ENCODE results near the gene GAREM2.

GAREM2 gene

GRCh38 chr2:26162963-26163362 lies 9.9 kb upstream of the GAREM2 start:
- Histone ChIP-seq H3K27ac (ENCODE audit: extremely low read depth, low read depth, low read length) (no peak overlapping the region), H3K4me1 (ENCODE audit: control insufficient read depth, insufficient read depth, low read length) (no peaks in the 10 kb centered on the region), H3K36me3 (ENCODE audit: control insufficient read depth in 2 of 2, insufficient read depth in 1 of 2, low read length in 2 of 2) (no peaks in the 10 kb centered on the region), H3K4me3 (ENCODE audit: low read depth, low read length) (no peak overlapping the region), H3K9me3 (ENCODE audit: control insufficient read depth, insufficient read depth, low read depth, low read length) (no peaks in the 10 kb centered on the region)
- TF ChIP-seq ZNF221 (tag by site-specific recombination; IDR thresholded peaks at IDR 0.05; ENCODE audit: borderline replicate concordance) (no peak), BCL11A (tag by site-specific recombination; IDR thresholded peaks at IDR 0.05; ENCODE audit: low read depth) (no peak), ZNF433 (tag by site-specific recombination; IDR thresholded peaks at IDR 0.05; ENCODE audit: low read depth) (no peak), ZFHX2 (tag by site-specific recombination; conservative IDR thresholded peaks at IDR 0.05) (no peak), ZNF133 (tag by site-specific recombination; IDR thresholded peaks at IDR 0.05) (no peak), ZNF426 (tag by site-specific recombination; IDR thresholded peaks at IDR 0.05) (no peak), KLF7 (tag by site-specific recombination; IDR thresholded peaks at IDR 0.05; ENCODE audit: borderline replicate concordance) (no peak), YY2 (tag by site-specific recombination; IDR thresholded peaks at IDR 0.05) (no peak), SP3 (tag by site-specific recombination; IDR thresholded peaks at IDR 0.05) (no peak), GLIS2 (tag by site-specific recombination; IDR thresholded peaks at IDR 0.05) (no peak), ZNF658 (tag by site-specific recombination; IDR thresholded peaks at IDR 0.05) (no peak), ZNF211 (tag by site-specific recombination; IDR thresholded peaks at IDR 0.05; ENCODE audit: low read depth) (no peak), ZNF837 (tag by site-specific recombination; IDR thresholded peaks at IDR 0.05) (no peak), ZNF792 (tag by site-specific recombination; IDR thresholded peaks at IDR 0.05) (no peak)
- TF ChIP-seq, protein P1, sequence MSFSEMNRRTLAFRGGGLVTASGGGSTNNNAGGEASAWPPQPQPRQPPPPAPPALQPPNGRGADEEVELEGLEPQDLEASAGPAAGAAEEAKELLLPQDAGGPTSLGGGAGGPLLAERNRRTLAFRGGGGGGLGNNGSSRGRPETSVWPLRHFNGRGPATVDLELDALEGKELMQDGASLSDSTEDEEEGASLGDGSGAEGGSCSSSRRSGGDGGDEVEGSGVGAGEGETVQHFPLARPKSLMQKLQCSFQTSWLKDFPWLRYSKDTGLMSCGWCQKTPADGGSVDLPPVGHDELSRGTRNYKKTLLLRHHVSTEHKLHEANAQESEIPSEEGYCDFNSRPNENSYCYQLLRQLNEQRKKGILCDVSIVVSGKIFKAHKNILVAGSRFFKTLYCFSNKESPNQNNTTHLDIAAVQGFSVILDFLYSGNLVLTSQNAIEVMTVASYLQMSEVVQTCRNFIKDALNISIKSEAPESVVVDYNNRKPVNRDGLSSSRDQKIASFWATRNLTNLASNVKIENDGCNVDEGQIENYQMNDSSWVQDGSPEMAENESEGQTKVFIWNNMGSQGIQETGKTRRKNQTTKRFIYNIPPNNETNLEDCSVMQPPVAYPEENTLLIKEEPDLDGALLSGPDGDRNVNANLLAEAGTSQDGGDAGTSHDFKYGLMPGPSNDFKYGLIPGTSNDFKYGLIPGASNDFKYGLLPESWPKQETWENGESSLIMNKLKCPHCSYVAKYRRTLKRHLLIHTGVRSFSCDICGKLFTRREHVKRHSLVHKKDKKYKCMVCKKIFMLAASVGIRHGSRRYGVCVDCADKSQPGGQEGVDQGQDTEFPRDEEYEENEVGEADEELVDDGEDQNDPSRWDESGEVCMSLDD (tag by site-specific recombination; IDR thresholded peaks at IDR 0.05): no peak
- TF ChIP-seq, protein P2, sequence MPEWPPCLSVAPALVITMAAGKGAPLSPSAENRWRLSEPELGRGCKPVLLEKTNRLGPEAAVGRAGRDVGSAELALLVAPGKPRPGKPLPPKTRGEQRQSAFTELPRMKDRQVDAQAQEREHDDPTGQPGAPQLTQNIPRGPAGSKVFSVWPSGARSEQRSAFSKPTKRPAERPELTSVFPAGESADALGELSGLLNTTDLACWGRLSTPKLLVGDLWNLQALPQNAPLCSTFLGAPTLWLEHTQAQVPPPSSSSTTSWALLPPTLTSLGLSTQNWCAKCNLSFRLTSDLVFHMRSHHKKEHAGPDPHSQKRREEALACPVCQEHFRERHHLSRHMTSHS (tag by site-specific recombination; IDR thresholded peaks at IDR 0.05): no peak
- TF ChIP-seq, protein P3, sequence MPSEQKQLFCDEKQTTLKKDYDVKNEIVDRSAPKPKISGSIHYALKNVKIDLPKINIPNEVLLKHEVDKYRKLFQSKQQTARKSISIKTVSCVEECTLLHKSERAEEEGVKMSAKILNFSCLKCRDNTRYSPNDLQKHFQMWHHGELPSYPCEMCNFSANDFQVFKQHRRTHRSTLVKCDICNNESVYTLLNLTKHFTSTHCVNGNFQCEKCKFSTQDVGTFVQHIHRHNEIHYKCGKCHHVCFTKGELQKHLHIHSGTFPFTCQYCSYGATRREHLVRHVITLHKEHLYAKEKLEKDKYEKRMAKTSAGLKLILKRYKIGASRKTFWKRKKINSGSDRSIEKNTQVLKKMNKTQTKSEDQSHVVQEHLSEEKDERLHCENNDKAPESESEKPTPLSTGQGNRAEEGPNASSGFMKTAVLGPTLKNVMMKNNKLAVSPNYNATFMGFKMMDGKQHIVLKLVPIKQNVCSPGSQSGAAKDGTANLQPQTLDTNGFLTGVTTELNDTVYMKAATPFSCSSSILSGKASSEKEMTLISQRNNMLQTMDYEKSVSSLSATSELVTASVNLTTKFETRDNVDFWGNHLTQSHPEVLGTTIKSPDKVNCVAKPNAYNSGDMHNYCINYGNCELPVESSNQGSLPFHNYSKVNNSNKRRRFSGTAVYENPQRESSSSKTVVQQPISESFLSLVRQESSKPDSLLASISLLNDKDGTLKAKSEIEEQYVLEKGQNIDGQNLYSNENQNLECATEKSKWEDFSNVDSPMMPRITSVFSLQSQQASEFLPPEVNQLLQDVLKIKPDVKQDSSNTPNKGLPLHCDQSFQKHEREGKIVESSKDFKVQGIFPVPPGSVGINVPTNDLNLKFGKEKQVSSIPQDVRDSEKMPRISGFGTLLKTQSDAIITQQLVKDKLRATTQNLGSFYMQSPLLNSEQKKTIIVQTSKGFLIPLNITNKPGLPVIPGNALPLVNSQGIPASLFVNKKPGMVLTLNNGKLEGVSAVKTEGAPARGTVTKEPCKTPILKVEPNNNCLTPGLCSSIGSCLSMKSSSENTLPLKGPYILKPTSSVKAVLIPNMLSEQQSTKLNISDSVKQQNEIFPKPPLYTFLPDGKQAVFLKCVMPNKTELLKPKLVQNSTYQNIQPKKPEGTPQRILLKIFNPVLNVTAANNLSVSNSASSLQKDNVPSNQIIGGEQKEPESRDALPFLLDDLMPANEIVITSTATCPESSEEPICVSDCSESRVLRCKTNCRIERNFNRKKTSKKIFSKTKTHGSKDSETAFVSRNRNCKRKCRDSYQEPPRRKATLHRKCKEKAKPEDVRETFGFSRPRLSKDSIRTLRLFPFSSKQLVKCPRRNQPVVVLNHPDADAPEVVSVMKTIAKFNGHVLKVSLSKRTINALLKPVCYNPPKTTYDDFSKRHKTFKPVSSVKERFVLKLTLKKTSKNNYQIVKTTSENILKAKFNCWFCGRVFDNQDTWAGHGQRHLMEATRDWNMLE (tag by site-specific recombination; conservative IDR thresholded peaks at IDR 0.05; ENCODE audit: low read depth): no peak
- POLR2A ChIA-PET: no interaction called here
- CTCF ChIA-PET: no interaction called here

DNA sequence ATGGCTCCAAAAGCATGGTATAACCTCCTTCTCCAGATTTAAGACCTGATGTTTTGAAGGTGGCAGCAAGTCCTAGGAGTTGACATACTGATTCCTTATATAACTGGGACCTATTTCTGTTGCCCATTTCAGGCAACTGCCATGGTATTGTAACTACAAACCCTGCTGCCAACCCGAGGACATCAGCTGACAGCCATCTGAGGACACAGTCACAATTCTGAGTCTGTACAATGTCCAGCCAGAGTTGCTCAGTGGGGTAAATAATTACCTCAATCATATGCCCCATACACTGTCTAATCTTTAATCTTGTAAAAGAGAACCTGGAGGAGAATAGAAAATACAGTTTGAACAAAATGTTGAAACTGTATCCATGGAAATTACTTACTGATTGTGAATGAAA lies 8.7 kb upstream of the GAREM2 start:
- CTCF ChIA-PET: no interaction called here
- POLR2A ChIA-PET: no interaction called here
- H3K9me3 ChIP-seq (ENCODE audit: control insufficient read depth, insufficient read depth, low read depth, low read length): no peaks in the 10 kb centered on the region
- H3K4me3 ChIP-seq (ENCODE audit: low read depth, low read length): no peak overlapping the region
- no peak overlapping the region for H3K27ac ChIP-seq (ENCODE audit: extremely low read depth, low read depth, low read length)
- no peaks in the 10 kb centered on the region for H3K4me1 ChIP-seq (ENCODE audit: control insufficient read depth, insufficient read depth, low read length)
- TF ChIP-seq WT1 (tag by site-specific recombination; IDR thresholded peaks at IDR 0.05) (no peak), ZNF324 (tag by site-specific recombination; IDR thresholded peaks at IDR 0.05) (no peak), ZNF555 (tag by site-specific recombination; conservative IDR thresholded peaks at IDR 0.05) (no peak), ZNF391 (tag by site-specific recombination; IDR thresholded peaks at IDR 0.05; ENCODE audit: borderline replicate concordance, low read depth) (no peak), ZNF202 (tag by site-specific recombination; IDR thresholded peaks at IDR 0.05; ENCODE audit: borderline replicate concordance) (no peak), ZNF473 (tag by site-specific recombination; IDR thresholded peaks at IDR 0.05) (no peak), ZNF629 (tag by site-specific recombination; IDR thresholded peaks at IDR 0.05) (no peak), ZNF140 (tag by site-specific recombination; IDR thresholded peaks at IDR 0.05) (no peak), ZNF596 (tag by site-specific recombination; IDR thresholded peaks at IDR 0.05) (no peak)
- TF ChIP-seq, protein P4, sequence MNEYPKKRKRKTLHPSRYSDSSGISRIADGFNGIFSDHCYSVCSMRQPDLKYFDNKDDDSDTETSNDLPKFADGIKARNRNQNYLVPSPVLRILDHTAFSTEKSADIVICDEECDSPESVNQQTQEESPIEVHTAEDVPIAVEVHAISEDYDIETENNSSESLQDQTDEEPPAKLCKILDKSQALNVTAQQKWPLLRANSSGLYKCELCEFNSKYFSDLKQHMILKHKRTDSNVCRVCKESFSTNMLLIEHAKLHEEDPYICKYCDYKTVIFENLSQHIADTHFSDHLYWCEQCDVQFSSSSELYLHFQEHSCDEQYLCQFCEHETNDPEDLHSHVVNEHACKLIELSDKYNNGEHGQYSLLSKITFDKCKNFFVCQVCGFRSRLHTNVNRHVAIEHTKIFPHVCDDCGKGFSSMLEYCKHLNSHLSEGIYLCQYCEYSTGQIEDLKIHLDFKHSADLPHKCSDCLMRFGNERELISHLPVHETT (tag by site-specific recombination; IDR thresholded peaks at IDR 0.05): no peak
- TF ChIP-seq, protein P2 (tag by site-specific recombination; IDR thresholded peaks at IDR 0.05): no peak
- H3K36me3 ChIP-seq (ENCODE audit: control insufficient read depth in 2 of 2, insufficient read depth in 1 of 2, low read length in 2 of 2): no peaks in the 10 kb centered on the region
